Pons (tissue), 1 donor: ENCODE data around the gene IFRD1.

Experiments
- DNase-seq: peaks from one replicate; pipeline ENCODE4 v3.0.0-alpha.2; 2016; ENCODE audit warnings: low spot score

Gene IFRD1

GRCh38 chr7:112487457-112488263 is 37.4 kb downstream of the IFRD1 start:
- no peak for DNase-seq

- no peak for DNase-seq
Measured at GRCh38 chr7:112488264-112488552, 37.9 kb downstream of the IFRD1 start.

GRCh38 chr7:112492186-112492585 is 41.9 kb downstream of the IFRD1 start:
- DNase-seq: no peak

GRCh38 chr7:112494656-112495055 is 44.4 kb downstream of the IFRD1 start:
- no peak for DNase-seq

GRCh38 chr7:112495156-112495788 is 45.0 kb downstream of the IFRD1 start:
- no peak for DNase-seq

GRCh38 chr7:112495810-112496462 is 45.7 kb downstream of the IFRD1 start:
- DNase-seq: peak; percentile 64

GRCh38 chr7:112497481-112497880 is 47.2 kb downstream of the IFRD1 start:
- no peak for DNase-seq

- DNase-seq: no peak
Measured at GRCh38 chr7:112500619-112501018, 50.4 kb downstream of the IFRD1 start.

- no peak for DNase-seq
Measured at GRCh38 chr7:112501801-112502503, 51.7 kb downstream of the IFRD1 start.

- no peak for DNase-seq
Measured at GRCh38 chr7:112502700-112503099, 52.4 kb downstream of the IFRD1 start.

- no peak for DNase-seq
Measured at GRCh38 chr7:112503361-112503972, 53.2 kb downstream of the IFRD1 start.

- DNase-seq: no peak
Measured at GRCh38 chr7:112504093-112504695, 53.9 kb downstream of the IFRD1 start.

GRCh38 chr7:112505495-112505894 is 55.2 kb downstream of the IFRD1 start:
- peak; percentile 45 for DNase-seq

GRCh38 chr7:112508404-112508803 is 58.1 kb downstream of the IFRD1 start:
- no peak for DNase-seq

- no peak for DNase-seq
Measured at GRCh38 chr7:112509402-112509801, 59.1 kb downstream of the IFRD1 start.

- no peak for DNase-seq
Measured at GRCh38 chr7:112510001-112510742, 59.9 kb downstream of the IFRD1 start.

- no peak for DNase-seq
Measured at GRCh38 chr7:112510743-112511110, 60.5 kb downstream of the IFRD1 start.

- no peak for DNase-seq
Measured at GRCh38 chr7:112511451-112512202, 61.4 kb downstream of the IFRD1 start.

GRCh38 chr7:112512451-112513210 is 62.4 kb downstream of the IFRD1 start:
- DNase-seq: no peak

GRCh38 chr7:112515989-112516388 is 65.7 kb downstream of the IFRD1 start:
- DNase-seq: no peak
